Measurements from ENCODE around the gene SLC18A2. TPM values are rescaled to one million over a fixed set of nuclear protein-coding genes. Genes with fewer than 3 reads are reported as not detected.
"Not testable (repeated sequence)": the region's sequence is repeated elsewhere in the genome, so short reads cannot be mapped to it uniquely, and the experiment has no call there.

Gene SLC18A2
- total RNA-seq, 1 experiment from 2014 or later: not detected

GRCh38 chr10:117223693-117224430, 17.1 kb upstream of the SLC18A2 start:
- H3K36me3 ChIP-seq (ENCODE audit: insufficient read depth, low read length): no peaks in the 10 kb centered on the region
- no peak overlapping the region for H3K4me2 ChIP-seq (ENCODE audit: low read depth, low read length, poor library complexity, severe bottlenecking)
- no peaks in the 10 kb centered on the region for H3K9me2 ChIP-seq (replicated peaks; ENCODE audit: insufficient read depth, low read length)
- H3K4me3 ChIP-seq (ENCODE audit: low read length): no peak overlapping the region
- no peaks in the 10 kb centered on the region for H3K79me2 ChIP-seq (ENCODE audit: low read length)
- H3K4me1 ChIP-seq (ENCODE audit: low read length): peaks cover 4% of the 10 kb centered on the region; the same call in 1 of the 2 replicates
- no peak overlapping the region for H3K9ac ChIP-seq (ENCODE audit: low read length)
- H3K27me3 ChIP-seq (ENCODE audit: low read length): no peaks in the 10 kb centered on the region; the same call in 1 of the 2 replicates
- no peak overlapping the region for H2AFZ ChIP-seq (ENCODE audit: low read length)
- no peak overlapping the region for H3K27ac ChIP-seq (ENCODE audit: low read length)
- no peak for DNase-seq
- no peaks in the 10 kb centered on the region for H4K20me1 ChIP-seq (ENCODE audit: insufficient read depth, low read depth, low read length)
- H3K9me3 ChIP-seq (ENCODE audit: low read length): no peaks in the 10 kb centered on the region

DNA sequence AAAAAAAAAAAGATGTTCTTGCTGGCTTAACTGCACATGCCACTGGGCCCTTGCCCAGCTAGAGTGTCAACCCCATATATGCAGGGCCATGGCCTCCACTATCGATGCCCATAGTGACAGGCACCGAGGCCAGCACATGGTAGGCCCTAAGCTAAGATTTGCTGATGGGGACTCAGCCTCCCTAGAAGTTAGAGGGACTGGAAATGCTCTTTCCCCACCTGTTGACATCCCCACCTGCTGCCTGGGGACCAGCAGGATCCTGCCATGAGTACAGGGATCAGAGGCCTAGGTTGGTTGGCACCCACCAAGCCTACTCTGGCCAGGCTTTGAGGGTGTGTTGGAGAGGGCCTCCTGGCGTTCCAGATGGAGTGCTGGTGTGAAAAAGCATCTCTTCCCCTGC, 16.0 kb upstream of the SLC18A2 start:
- Histone ChIP-seq H4K20me1 (ENCODE audit: insufficient read depth, low read depth, low read length) (no peaks in the 10 kb centered on the region), H3K9me2 (replicated peaks; ENCODE audit: insufficient read depth, low read length) (no peaks in the 10 kb centered on the region), H3K27me3 (ENCODE audit: low read length) (no peaks in the 10 kb centered on the region; the same call in 1 of the 2 replicates), H3K4me1 (ENCODE audit: low read length) (peaks cover 4% of the 10 kb centered on the region; the same call in 1 of the 2 replicates), H3K27ac (ENCODE audit: low read length) (no peak overlapping the region), H2AFZ (ENCODE audit: low read length) (no peak overlapping the region), H3K9me3 (ENCODE audit: low read length) (no peaks in the 10 kb centered on the region), H3K9ac (ENCODE audit: low read length) (no peak overlapping the region), H3K79me2 (ENCODE audit: low read length) (no peaks in the 10 kb centered on the region), H3K36me3 (ENCODE audit: insufficient read depth, low read length) (no peaks in the 10 kb centered on the region), H3K4me3 (ENCODE audit: low read length) (no peak overlapping the region), H3K4me2 (ENCODE audit: low read depth, low read length, poor library complexity, severe bottlenecking) (no peak overlapping the region)
- DNase-seq: no peak

- H3K9me2 ChIP-seq (replicated peaks; ENCODE audit: insufficient read depth, low read length): no peaks in the 10 kb centered on the region
- H3K9ac ChIP-seq (ENCODE audit: low read length): no peak overlapping the region
- no peaks in the 10 kb centered on the region; the same call in 1 of the 2 replicates for H3K27me3 ChIP-seq (ENCODE audit: low read length)
- no peaks in the 10 kb centered on the region for H4K20me1 ChIP-seq (ENCODE audit: insufficient read depth, low read depth, low read length)
- no peaks in the 10 kb centered on the region for H3K36me3 ChIP-seq (ENCODE audit: insufficient read depth, low read length)
- no peaks in the 10 kb centered on the region for H3K4me1 ChIP-seq (ENCODE audit: low read length)
- H3K4me2 ChIP-seq (ENCODE audit: low read depth, low read length, poor library complexity, severe bottlenecking): no peak overlapping the region
- no peak overlapping the region for H3K4me3 ChIP-seq (ENCODE audit: low read length)
- H3K9me3 ChIP-seq (ENCODE audit: low read length): no peaks in the 10 kb centered on the region
- H3K79me2 ChIP-seq (ENCODE audit: low read length): no peaks in the 10 kb centered on the region
- peak; percentile 84 for DNase-seq
- no peak overlapping the region for H2AFZ ChIP-seq (ENCODE audit: low read length)
- H3K27ac ChIP-seq (ENCODE audit: low read length): no peak overlapping the region
Observed at GRCh38 chr10:117226813-117227451, 14.0 kb upstream of the SLC18A2 start.

DNA sequence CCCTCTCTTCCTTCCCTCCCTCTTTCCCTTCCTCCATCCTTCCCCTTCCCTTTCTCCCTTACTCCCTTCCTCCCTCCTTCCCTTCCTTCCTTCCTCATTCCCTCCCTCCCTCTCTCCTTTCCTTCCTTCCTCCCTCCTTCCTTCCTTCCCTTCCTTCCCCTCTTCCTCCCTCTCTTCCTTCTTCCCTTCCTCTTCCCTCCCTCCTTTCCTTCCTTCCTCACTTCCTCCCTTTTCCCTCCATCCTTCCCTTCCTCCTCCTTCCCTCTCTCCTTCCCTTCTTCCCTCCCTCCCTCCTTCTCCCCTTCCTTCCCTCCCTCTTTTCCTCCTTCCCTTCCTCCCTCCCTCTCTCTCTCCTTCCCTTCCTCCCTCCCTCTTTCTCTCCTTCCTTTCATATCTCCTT, 12.7 kb upstream of the SLC18A2 start:
- H3K79me2 ChIP-seq (ENCODE audit: low read length): no peaks in the 10 kb centered on the region
- H3K9ac ChIP-seq (ENCODE audit: low read length): no peak overlapping the region
- H3K27ac ChIP-seq (ENCODE audit: low read length): no peak overlapping the region
- H3K4me1 ChIP-seq (ENCODE audit: low read length): no peaks in the 10 kb centered on the region
- H3K9me2 ChIP-seq (replicated peaks; ENCODE audit: insufficient read depth, low read length): no peaks in the 10 kb centered on the region
- no peak overlapping the region for H3K4me3 ChIP-seq (ENCODE audit: low read length)
- no peaks in the 10 kb centered on the region for H4K20me1 ChIP-seq (ENCODE audit: insufficient read depth, low read depth, low read length)
- no peak overlapping the region for H2AFZ ChIP-seq (ENCODE audit: low read length)
- DNase-seq: no peak
- no peaks in the 10 kb centered on the region for H3K36me3 ChIP-seq (ENCODE audit: insufficient read depth, low read length)
- no peaks in the 10 kb centered on the region for H3K27me3 ChIP-seq (ENCODE audit: low read length)
- no peak overlapping the region for H3K4me2 ChIP-seq (ENCODE audit: low read depth, low read length, poor library complexity, severe bottlenecking)
- H3K9me3 ChIP-seq (ENCODE audit: low read length): no peaks in the 10 kb centered on the region

DNA sequence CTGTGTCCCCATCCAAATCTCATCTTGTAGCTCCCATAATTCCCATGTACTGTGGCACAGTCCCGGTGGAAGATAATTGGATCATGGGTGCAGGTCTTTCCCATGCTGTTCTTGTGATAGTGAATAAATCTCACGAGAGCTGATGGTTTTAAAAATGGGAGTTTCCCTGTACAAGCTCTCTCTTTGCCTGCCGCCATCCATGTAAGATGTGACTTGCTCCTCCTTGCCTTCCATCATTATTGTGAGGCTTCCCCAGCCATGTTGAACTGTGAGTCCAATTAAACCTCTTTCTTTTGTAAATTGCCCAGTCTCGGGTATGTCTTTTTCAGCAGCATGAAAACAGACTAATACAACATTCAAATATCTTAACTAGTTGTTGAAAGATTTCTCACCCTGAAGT, 10.8 kb upstream of the SLC18A2 start:
- not testable (repeated sequence) for H3K9ac ChIP-seq (ENCODE audit: low read length); H3K27me3 ChIP-seq (ENCODE audit: low read length); H3K4me1 ChIP-seq (ENCODE audit: low read length); DNase-seq; H2AFZ ChIP-seq (ENCODE audit: low read length); H3K79me2 ChIP-seq (ENCODE audit: low read length); H3K9me3 ChIP-seq (ENCODE audit: low read length); H3K27ac ChIP-seq (ENCODE audit: low read length); H3K4me3 ChIP-seq (ENCODE audit: low read length); H3K36me3 ChIP-seq (ENCODE audit: insufficient read depth, low read length); H3K4me2 ChIP-seq (ENCODE audit: low read depth, low read length, poor library complexity, severe bottlenecking); H3K9me2 ChIP-seq (replicated peaks; ENCODE audit: insufficient read depth, low read length); H4K20me1 ChIP-seq (ENCODE audit: insufficient read depth, low read depth, low read length)

DNA sequence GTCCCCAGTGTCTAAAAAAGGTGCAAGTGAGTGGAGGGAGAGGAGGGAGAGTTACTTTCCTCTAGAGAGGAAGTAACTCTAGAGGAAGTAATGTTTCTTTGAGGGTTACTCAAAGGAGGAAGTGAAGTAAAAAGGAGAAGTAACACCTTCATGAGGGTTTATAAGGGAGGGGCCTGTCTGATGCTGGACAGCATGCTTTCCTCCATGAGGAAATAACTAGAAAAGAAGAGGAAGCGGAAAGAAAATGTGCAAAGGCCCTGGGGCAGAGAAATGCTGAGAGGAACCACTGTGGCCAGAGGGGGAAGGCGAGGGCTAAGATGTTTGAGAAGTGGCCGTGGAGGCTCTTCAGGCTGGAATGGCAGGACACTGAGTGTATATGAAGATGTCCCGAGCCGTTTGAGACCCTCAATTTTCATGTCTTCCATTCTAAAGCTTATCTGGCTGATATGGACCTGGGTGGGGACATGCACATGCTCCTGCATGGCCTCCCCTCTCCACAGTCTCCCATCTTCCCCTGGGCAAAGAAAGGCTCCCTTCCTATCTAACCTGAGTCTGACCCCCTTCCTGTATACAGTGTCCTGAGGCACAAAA, 3.4 kb upstream of the SLC18A2 start:
- Histone ChIP-seq H3K9ac (ENCODE audit: low read length) (no peak overlapping the region), H3K36me3 (ENCODE audit: insufficient read depth, low read length) (no peaks in the 10 kb centered on the region), H3K27ac (ENCODE audit: low read length) (no peak overlapping the region), H3K4me3 (ENCODE audit: low read length) (no peak overlapping the region), H3K9me3 (ENCODE audit: low read length) (no peaks in the 10 kb centered on the region), H4K20me1 (ENCODE audit: insufficient read depth, low read depth, low read length) (0 out of 2 replicates have a peak, but pooled peaks cover 4% of the 10 kb centered on the region), H3K9me2 (replicated peaks; ENCODE audit: insufficient read depth, low read length) (no peaks in the 10 kb centered on the region), H3K4me1 (ENCODE audit: low read length) (peaks cover 17% of the 10 kb centered on the region), H2AFZ (ENCODE audit: low read length) (no peak overlapping the region), H3K4me2 (ENCODE audit: low read depth, low read length, poor library complexity, severe bottlenecking) (peak overlapping the region; percentile 46), H3K27me3 (ENCODE audit: low read length) (no peaks in the 10 kb centered on the region), H3K79me2 (ENCODE audit: low read length) (no peaks in the 10 kb centered on the region)
- DNase-seq: peak; percentile 94

DNA sequence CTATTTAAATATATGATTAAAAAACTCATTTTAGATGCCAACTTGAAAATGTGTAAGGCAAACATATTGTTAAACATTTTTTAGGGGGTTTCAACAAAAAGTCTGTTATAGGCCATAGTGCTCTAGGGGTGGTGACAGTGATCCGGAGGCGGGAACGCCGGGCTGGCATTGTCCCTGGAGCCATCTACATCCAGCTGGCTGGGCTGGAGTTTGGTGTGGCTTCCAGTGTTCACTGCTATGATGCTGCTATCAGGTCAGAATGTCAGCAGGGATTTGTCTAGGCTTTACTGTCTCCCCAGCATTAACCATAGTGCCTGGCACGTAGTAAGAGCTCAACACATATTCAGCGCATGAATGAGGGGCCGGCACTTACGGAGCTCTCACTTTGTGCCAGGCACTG, 1.9 kb upstream of the SLC18A2 start:
- H3K4me2 ChIP-seq (ENCODE audit: low read depth, low read length, poor library complexity, severe bottlenecking): no peak overlapping the region
- no peak for DNase-seq
- no peak overlapping the region for H2AFZ ChIP-seq (ENCODE audit: low read length)
- H3K9me2 ChIP-seq (replicated peaks; ENCODE audit: insufficient read depth, low read length): no peaks in the 10 kb centered on the region
- no peak overlapping the region for H3K27ac ChIP-seq (ENCODE audit: low read length)
- peaks cover 17% of the 10 kb centered on the region for H3K4me1 ChIP-seq (ENCODE audit: low read length)
- H4K20me1 ChIP-seq (ENCODE audit: insufficient read depth, low read depth, low read length): 0 out of 2 replicates have a peak, but pooled peaks cover 3% of the 10 kb centered on the region
- no peaks in the 10 kb centered on the region for H3K79me2 ChIP-seq (ENCODE audit: low read length)
- H3K4me3 ChIP-seq (ENCODE audit: low read length): no peak overlapping the region
- no peaks in the 10 kb centered on the region for H3K36me3 ChIP-seq (ENCODE audit: insufficient read depth, low read length)
- H3K9me3 ChIP-seq (ENCODE audit: low read length): no peaks in the 10 kb centered on the region
- H3K27me3 ChIP-seq (ENCODE audit: low read length): no peaks in the 10 kb centered on the region
- no peak overlapping the region for H3K9ac ChIP-seq (ENCODE audit: low read length)
